K562 (cell line): ENCODE data around the gene PRRT1. TPM values are rescaled to one million over a fixed set of nuclear protein-coding genes. Genes with fewer than 3 reads are reported as not detected.

Experiments used
- CAMTA2 ChIP-seq: fragments of 250-450 bp; sonication (Bioruptor Pico); conservative IDR thresholded peaks from 2 replicates; pipeline ENCODE4 v1.5.1; 2022
- CBX2 ChIP-seq: fragments of 200-600 bp; sonication (generic); IDR thresholded peaks from one replicate; pipeline ENCODE4 v1.6.1; 2012; ENCODE audit warnings: mild to moderate bottlenecking, low read length, inconsistent platforms; ENCODE audit not compliant: insufficient read depth, poor library complexity, severe bottlenecking
- CHD2 ChIP-seq: IDR thresholded peaks from 2 replicates; pipeline ENCODE4 v1.6.1; 2011; ENCODE audit warnings: low read depth, low read length
- E2F6 ChIP-seq, 2 experiments: IDR thresholded peaks; 2 replicates each; pipeline ENCODE4 v1.6.1; 2011; ENCODE audit warnings: borderline replicate concordance in 1 of 2, control low read depth in 1 of 2, low read depth in 1 of 2, low read length in 1 of 2, mild to moderate bottlenecking in 1 of 2, mixed read lengths in 1 of 2, moderate library complexity in 1 of 2; ENCODE audit not compliant: insufficient read depth in 1 of 2, insufficient read length in 1 of 2, poor library complexity in 1 of 2, severe bottlenecking in 1 of 2; ENCODE audit errors: extremely low read depth in 1 of 2
- ETV5 ChIP-seq: sonication (generic); formaldehyde crosslinking; IDR thresholded peaks from 2 replicates; pipeline ENCODE4 v1.4.0; 2020; ENCODE audit warnings: low read depth, mild to moderate bottlenecking, missing genetic modification reagents
- FOXA1 ChIP-seq: fragments of 450-650 bp; IDR thresholded peaks from 2 replicates; pipeline ENCODE4 v1.6.1; 2016; ENCODE audit warnings: mild to moderate bottlenecking, borderline replicate concordance
- KLF10 ChIP-seq: fragments of 250-450 bp; sonication (Bioruptor Pico); IDR thresholded peaks from 2 replicates; pipeline ENCODE4 v1.6.1; 2021; ENCODE audit warnings: matching md5 sums
- LCOR ChIP-seq: sonication (generic); formaldehyde crosslinking; IDR thresholded peaks from 2 replicates; pipeline ENCODE4 v1.8.0; 2022; ENCODE audit warnings: mild to moderate bottlenecking, missing genetic modification reagents
- MLX ChIP-seq, 2 experiments: fragments of 450-650 bp in 1 of 2; sonication (generic) in 1 of 2; formaldehyde crosslinking; conservative IDR thresholded peaks; 2 replicates each; pipeline versions ENCODE4 v1.4.0 to v1.8.1; 2020 to 2022; ENCODE audit warnings: mild to moderate bottlenecking in 1 of 2, missing genetic modification reagents in 1 of 2
- NFATC3 ChIP-seq: fragments of 450-650 bp; IDR thresholded peaks from 2 replicates; pipeline ENCODE4 v1.6.1; 2017; ENCODE audit warnings: mild to moderate bottlenecking
- PCBP2 ChIP-seq: fragments of 200-400 bp; formaldehyde crosslinking; IDR thresholded peaks from 2 replicates; pipeline ENCODE4 v1.6.1; 2018; ENCODE audit warnings: low read length, low read depth, mild to moderate bottlenecking, moderate library complexity; ENCODE audit not compliant: poor library complexity, severe bottlenecking
- SNIP1 ChIP-seq: fragments of 450-650 bp; IDR thresholded peaks from 2 replicates; pipeline ENCODE4 v1.7.1; 2017; ENCODE audit warnings: low read depth, mild to moderate bottlenecking
- TBP ChIP-seq: optimal IDR thresholded peaks from 2 replicates; pipeline ENCODE3; 2011; ENCODE audit warnings: low read depth, low read length, improper control_type of control experiment
- TCFL5 ChIP-seq: fragments of 250-450 bp; sonication (Bioruptor Pico); conservative IDR thresholded peaks from 2 replicates; pipeline ENCODE4 v1.6.1; 2021; ENCODE audit warnings: mild to moderate bottlenecking, moderate library complexity, matching md5 sums
- ZBTB1 ChIP-seq: sonication (generic); formaldehyde crosslinking; IDR thresholded peaks from 2 replicates; pipeline ENCODE4 v1.8.1; 2023; ENCODE audit warnings: missing genetic modification reagents, low read depth, mild to moderate bottlenecking, borderline replicate concordance
- ZEB2 ChIP-seq: fragments of 450-650 bp; IDR thresholded peaks from 2 replicates; pipeline ENCODE4 v1.6.1; 2016
- ZHX1 ChIP-seq: fragments of 150-350 bp; conservative IDR thresholded peaks from 2 replicates; pipeline ENCODE4 v1.6.1; 2014; ENCODE audit warnings: low read length
- ZKSCAN8 ChIP-seq: fragments of 200-800 bp; sonication (Bioruptor generic); IDR thresholded peaks from 2 replicates; pipeline ENCODE4 v1.6.1; 2016; ENCODE audit warnings: missing genetic modification characterization, missing compliant biosample characterization
- ZNF518B ChIP-seq: fragments of 250-450 bp; sonication (Bioruptor Pico); IDR thresholded peaks from 2 replicates; pipeline ENCODE4 v1.5.0; 2021; ENCODE audit warnings: mild to moderate bottlenecking, moderate library complexity
- ZNF707 ChIP-seq: fragments of 250-450 bp; sonication (Bioruptor Pico); conservative IDR thresholded peaks from 2 replicates; pipeline ENCODE4 v1.8.0; 2022; ENCODE audit warnings: inconsistent platforms, mild to moderate bottlenecking, moderate library complexity
- polyA plus RNA-seq, 8 experiments: library from polyadenylated mRNA; depleted of rRNA in 4 of 8; stranded (reverse) in 5 of 8; unstranded in 3 of 8; fragments of >200 nt; fragmentation: Nextera tagmentation in 2 of 8; fragmentation: Illumina TruSeq in 1 of 8; extraction: Ambion mirVana in 2 of 8; extraction: Trizol in 1 of 8; gene quantifications; 2 replicates each; pipeline versions ENCODE4 v1.2.1 to v1.2.3, GENCODE V29; 2011 to 2014; ENCODE audit warnings: inconsistent platforms in 1 of 8, missing spikeins in 1 of 8
- total RNA-seq, 7 experiments: library from RNA; depleted of rRNA in 6 of 7; stranded (reverse); fragments of >200 nt in 6 of 7; fragmentation: Illumina TruSeq in 2 of 7; extraction: Trizol in 2 of 7; gene quantifications; 2 replicates each; pipeline versions ENCODE4 v1.2.1 to v1.2.3, GENCODE V29; 2011 to 2021; ENCODE audit warnings: low replicate concordance in 1 of 7

Gene PRRT1
- total and polyA plus RNA-seq, 9 of the 15 experiments (the other 6 are each of a cell fraction or from before 2014, with no cell fraction given), result 0.14 to 3.5 (median 0.41) TPM

- TF ChIP-seq MLX (CRISPR knock-in tag; conservative IDR thresholded peaks at IDR 0.05) (no peak), TBP (peak; percentile 59), KLF10 (no peak), TCFL5 (CRISPR knock-in tag) (0 out of 2 replicates have a peak, but pooled peaks have one; percentile 55), ZNF707 (CRISPR knock-in tag) (peak; percentile 50; the same call in 1 of the 2 replicates), ZNF518B (CRISPR knock-in tag) (no peak), ZKSCAN8 (CRISPR knock-in tag) (no peak), ZHX1 (peak; percentile 45; the same call in 1 of the 2 replicates), LCOR (CRISPR knock-in tag) (no peak; the same call in 1 of the 2 replicates), ZEB2 (no peak), CAMTA2 (no peak), CHD2 (no peak; the same call in 1 of the 2 replicates), E2F6 (IDR thresholded peaks at IDR 0.05; ENCODE audit: borderline replicate concordance in 1 of 2, extremely low read depth in 1 of 2, insufficient read depth in 1 of 2, insufficient read length in 1 of 2, low read depth in 1 of 2, low read length in 1 of 2, poor library complexity in 1 of 2, severe bottlenecking in 1 of 2) (no peak), CBX2 (no peak), NFATC3 (no peak), ETV5 (CRISPR knock-in tag) (peak; percentile 78; the same call in 1 of the 2 replicates), SNIP1 (no peak), PCBP2 (no peak), FOXA1 (no peak), ZBTB1 (CRISPR knock-in tag) (no peak)
These were observed 25.5 kb upstream of the PRRT1 start (continued) for GRCh38 chr6:32177183-32177787.
